ENCODE measurements around the gene RAP1GAP. TPM values are rescaled to one million over a fixed set of nuclear protein-coding genes. Genes with fewer than 3 reads are reported as not detected.

RAP1GAP gene
- total RNA-seq, 2 experiments from 2014 or later: not detected

DNA sequence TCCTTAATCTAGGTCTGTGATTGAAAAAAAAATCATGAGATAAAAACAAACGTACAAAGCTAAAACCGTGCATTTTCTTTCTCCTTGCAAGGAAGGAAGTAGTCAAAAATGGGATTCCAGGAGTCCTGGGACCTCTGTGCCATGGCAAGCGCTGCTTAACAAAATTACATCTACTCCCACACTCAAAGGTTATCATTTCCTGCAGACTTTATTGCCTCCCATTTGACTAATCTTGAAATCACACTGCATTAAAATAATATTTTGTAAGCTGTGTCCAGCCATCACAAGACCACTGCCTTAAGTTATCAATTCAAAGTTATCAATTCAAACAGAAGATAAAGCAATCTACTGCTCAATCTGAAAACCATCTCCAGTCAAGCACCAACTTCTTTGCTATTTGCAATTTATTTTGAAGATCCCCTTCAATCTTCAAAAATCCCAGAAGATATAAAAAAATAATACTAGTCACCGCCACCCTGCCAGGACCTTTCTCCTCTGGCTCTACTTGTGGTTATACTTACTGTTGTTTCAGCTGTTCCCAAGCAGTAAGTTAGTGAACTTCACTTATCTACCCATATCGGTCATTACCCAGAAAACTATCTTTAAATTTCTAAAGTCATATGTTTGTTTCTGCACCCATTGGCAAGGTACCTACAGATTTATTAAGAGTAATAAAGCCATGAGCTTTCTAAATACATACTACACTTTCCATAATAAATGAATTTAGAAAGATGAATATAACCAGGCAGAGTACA is 38.1 kb upstream of the RAP1GAP start:
- Histone ChIP-seq H2AFZ (ENCODE audit: low read length) (no peak overlapping the region), H3K27ac (ENCODE audit: low read depth, low read length, poor library complexity, severe bottlenecking) (no peak overlapping the region), H3K9me2 (ENCODE audit: insufficient read depth, low read length) (no peaks in the 10 kb centered on the region), H3K79me2 (ENCODE audit: insufficient read depth, low read depth, low read length) (no peaks in the 10 kb centered on the region), H3K4me1 (ENCODE audit: insufficient read depth, low read length, poor library complexity, severe bottlenecking) (no peaks in the 10 kb centered on the region), H3K4me2 (ENCODE audit: low read length) (no peak overlapping the region), H3K4me3 (ENCODE audit: low read depth, low read length, poor library complexity, severe bottlenecking) (no peak overlapping the region), H4K20me1 (ENCODE audit: insufficient read depth, low read length) (0 out of 2 replicates have a peak, but pooled peaks cover 3% of the 10 kb centered on the region), H3K36me3 (ENCODE audit: insufficient read depth, low read length) (peaks cover 72% of the 10 kb centered on the region), H3K9me3 (ENCODE audit: low read length) (no peaks in the 10 kb centered on the region)
- POLR2A ChIA-PET: interaction anchor here (0.6 to 1.0 kb wide), 2 partner anchors 18 to 236 kb away, joined by 3 read pairs; no protein-coding TSS in a partner anchor
- no peak for DNase-seq (ENCODE audit: low spot score)
- no peak for TF ChIP-seq EZH2phosphoT487 (IDR thresholded peaks at IDR 0.05; ENCODE audit: borderline replicate concordance, low read depth, low read length)
- TF ChIP-seq, protein P1, sequence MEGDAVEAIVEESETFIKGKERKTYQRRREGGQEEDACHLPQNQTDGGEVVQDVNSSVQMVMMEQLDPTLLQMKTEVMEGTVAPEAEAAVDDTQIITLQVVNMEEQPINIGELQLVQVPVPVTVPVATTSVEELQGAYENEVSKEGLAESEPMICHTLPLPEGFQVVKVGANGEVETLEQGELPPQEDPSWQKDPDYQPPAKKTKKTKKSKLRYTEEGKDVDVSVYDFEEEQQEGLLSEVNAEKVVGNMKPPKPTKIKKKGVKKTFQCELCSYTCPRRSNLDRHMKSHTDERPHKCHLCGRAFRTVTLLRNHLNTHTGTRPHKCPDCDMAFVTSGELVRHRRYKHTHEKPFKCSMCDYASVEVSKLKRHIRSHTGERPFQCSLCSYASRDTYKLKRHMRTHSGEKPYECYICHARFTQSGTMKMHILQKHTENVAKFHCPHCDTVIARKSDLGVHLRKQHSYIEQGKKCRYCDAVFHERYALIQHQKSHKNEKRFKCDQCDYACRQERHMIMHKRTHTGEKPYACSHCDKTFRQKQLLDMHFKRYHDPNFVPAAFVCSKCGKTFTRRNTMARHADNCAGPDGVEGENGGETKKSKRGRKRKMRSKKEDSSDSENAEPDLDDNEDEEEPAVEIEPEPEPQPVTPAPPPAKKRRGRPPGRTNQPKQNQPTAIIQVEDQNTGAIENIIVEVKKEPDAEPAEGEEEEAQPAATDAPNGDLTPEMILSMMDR (conservative IDR thresholded peaks at IDR 0.05; ENCODE audit: low read length): no peak
- intact Hi-C loops (cut with micrococcal nuclease; ENCODE audit: unreplicated experiment): no loop called here
- CTCF ChIA-PET (ENCODE audit: unreplicated experiment): no interaction called here
- no TSS peak for BruUV-seq (replicated peaks)

DNA sequence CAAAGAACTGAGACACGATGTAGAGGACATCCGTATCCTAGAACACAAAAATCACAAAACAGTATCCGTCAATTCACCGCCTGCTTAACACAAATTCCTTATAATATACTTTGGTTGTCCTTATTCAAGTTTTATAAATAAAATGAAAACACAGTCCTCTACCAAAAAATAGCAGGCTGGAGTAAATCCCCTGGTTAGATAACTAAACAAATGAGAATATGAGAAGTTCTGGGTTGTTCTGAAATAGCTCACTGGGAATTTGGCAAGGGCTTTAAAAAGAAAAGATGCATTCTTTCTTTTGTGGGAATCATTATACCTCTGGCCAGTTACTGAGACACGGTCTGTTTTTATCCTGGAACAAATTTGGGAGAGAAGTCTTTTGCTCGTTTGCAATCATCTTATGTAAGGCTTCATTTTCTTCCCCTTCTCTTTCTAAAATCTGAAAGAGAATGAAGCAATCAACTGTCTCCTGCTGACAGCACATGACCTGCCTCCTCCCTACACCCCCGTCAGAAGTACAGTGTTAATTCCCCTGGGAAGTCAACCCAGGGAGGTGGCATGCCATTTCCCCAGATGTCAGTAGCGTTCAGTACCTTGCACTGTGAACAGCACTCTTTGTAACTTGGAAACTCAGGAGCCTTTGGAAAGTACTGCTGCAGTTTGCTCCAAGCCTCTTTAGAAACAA is 37.1 kb upstream of the RAP1GAP start:
- no TSS peak for BruUV-seq (replicated peaks)
- Histone ChIP-seq H3K9me3 (ENCODE audit: low read length) (no peaks in the 10 kb centered on the region), H3K4me1 (ENCODE audit: insufficient read depth, low read length, poor library complexity, severe bottlenecking) (no peaks in the 10 kb centered on the region), H4K20me1 (ENCODE audit: insufficient read depth, low read length) (0 out of 2 replicates have a peak, but pooled peaks cover 3% of the 10 kb centered on the region), H3K79me2 (ENCODE audit: insufficient read depth, low read depth, low read length) (no peaks in the 10 kb centered on the region), H3K4me2 (ENCODE audit: low read length) (no peak overlapping the region), H3K27ac (ENCODE audit: low read depth, low read length, poor library complexity, severe bottlenecking) (no peak overlapping the region), H3K9me2 (ENCODE audit: insufficient read depth, low read length) (no peaks in the 10 kb centered on the region), H2AFZ (ENCODE audit: low read length) (no peak overlapping the region), H3K4me3 (ENCODE audit: low read depth, low read length, poor library complexity, severe bottlenecking) (no peak overlapping the region), H3K36me3 (ENCODE audit: insufficient read depth, low read length) (peaks cover 73% of the 10 kb centered on the region)
- POLR2A ChIA-PET: interaction anchor here (1.0 kb wide), 1 partner anchor 19 kb away, joined by 3 read pairs; no protein-coding TSS in a partner anchor
- intact Hi-C loops (cut with micrococcal nuclease; ENCODE audit: unreplicated experiment): no loop called here
- DNase-seq (ENCODE audit: low spot score): peak; percentile 45
- CTCF ChIA-PET (ENCODE audit: unreplicated experiment): no interaction called here
- TF ChIP-seq, protein P1 (conservative IDR thresholded peaks at IDR 0.05; ENCODE audit: low read length): no peak
- no peak for TF ChIP-seq EZH2phosphoT487 (IDR thresholded peaks at IDR 0.05; ENCODE audit: borderline replicate concordance, low read depth, low read length)
